Activated T-cell treated with anti-CD3 and anti-CD28 coated beads for 1 hour (primary cell): Measurements from ENCODE around the gene NUP214.
"Not testable (repeated sequence)": the region's sequence is repeated elsewhere in the genome, so short reads cannot be mapped to it uniquely, and the experiment has no call there.

ENCODE experiments used
- DNase-seq: peaks from one replicate; pipeline ENCODE4 v3.0.0-alpha.2; 2020; ENCODE audit warnings: low read depth

NUP214 gene

DNA sequence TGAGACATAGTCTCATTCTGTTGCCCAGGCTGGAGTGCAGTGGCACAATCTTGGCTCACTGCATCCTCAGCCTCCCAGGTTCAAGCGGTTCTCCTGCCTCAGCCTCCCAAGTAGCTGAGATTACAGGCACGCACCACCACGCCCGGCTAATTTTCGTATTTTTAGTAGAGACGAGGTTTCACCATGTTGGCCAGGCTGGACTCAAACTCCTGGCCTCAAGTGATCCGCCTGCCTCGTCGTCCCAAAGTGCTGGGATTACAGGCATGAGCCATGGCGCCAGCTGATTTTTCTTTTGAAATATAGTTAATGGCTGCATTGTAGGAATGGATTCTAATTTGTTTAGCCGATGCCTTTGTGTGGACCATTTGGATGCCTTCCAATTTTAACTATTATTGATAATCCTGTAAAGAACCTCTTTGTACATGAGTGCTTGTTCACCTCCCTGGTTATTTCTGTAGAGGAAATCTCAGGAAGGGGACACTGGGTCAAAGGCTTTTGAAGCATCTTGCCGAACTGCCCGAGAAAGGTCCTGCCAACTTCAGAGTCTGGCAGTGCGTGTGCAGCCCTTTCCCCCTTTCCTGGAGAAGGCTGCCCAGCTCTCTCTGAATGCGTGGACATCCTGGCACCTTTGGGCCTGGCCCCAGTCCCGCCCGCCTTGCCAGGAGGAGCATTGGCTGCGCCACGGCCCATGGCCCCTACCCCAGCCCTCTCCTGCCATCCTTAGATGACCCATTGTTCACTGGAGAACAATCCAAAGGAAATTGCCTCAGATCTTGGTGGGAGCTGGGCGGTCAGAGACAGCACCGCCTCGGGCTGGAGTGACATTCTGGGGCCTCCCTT is 8.9 kb upstream of the NUP214 start:
- DNase-seq, result no peak

DNA sequence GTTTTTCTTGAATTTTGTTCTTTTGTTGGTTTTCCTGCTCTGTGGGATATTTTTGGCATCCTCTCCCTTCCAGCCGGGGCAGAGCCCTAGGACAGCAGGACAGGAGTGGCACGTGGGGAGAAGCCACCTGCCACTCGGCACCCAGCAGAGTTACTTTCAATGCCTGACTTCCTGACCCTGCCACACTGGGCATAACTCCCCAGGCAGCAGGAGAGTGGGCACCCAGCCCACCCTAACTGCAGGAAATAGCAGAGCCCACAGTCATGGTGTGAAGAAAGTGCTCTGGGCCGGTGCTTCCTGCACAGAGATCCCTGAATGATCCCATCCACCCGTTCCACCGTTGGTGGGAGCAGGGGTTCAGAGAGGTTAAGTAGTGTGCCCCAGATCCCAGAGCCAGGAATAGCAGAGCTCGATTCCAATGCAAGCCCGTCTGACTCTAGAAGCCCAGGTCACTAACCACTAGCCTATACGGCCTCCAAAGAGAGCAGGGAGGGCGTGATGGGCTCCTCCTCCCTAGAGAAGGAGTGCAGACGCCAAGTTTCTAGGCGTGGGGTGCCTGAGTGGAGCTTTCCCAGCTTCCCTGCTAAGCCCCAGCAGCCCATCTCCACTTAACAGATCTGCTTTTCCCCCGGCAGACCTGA is 8.1 kb upstream of the NUP214 start:
- DNase-seq, result no peak

DNA sequence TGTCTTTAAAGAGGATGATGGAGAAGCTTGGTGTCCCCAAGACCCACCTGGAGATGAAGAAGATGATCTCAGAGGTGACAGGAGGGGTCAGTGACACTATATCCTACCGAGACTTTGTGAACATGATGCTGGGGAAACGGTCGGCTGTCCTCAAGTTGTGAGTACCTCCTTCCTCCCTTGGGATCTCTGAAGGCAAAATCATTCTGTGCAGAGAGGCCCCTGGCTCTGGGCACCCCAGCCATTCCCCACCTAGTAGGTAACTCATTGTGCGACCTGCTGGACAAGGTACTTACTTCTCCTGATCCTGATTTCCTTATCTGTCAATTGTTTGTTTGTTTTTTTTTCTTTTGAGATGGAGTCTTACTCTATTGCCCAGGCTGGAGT is 7.6 kb upstream of the NUP214 start:
- DNase-seq, result no peak

DNA sequence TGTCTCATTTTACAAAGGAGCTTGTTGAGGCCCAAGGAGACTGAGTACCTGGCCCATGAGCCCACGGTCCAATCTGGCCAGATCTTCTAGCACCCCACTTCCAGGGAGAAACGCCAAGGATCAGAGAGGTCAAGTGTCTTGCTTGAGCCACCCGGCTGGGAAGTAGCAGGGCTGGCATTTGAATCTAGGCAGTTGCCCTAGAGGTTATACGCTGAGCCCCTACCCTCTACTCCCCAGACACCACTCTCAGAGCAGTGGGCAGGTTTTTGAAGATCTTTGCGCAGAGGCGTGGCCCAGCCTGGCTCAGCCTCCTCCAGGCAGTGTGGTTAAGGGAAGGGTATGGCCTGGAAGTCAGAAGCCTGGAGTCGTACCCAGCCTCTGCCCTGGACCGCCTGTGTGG is 5.8 kb upstream of the NUP214 start:
- no peak for DNase-seq

GRCh38 chr9:131120620-131121228 is 4.7 kb upstream of the NUP214 start:
- DNase-seq, result no peak

- DNase-seq, result no peak
Observed at GRCh38 chr9:131121346-131121745, 4.0 kb upstream of the NUP214 start.

- DNase-seq, result no peak
Observed at GRCh38 chr9:131122158-131122557, 3.2 kb upstream of the NUP214 start.

GRCh38 chr9:131125038-131125287 is 423 bp upstream of the NUP214 start:
- DNase-seq, result no peak

GRCh38 chr9:131126059-131126426 is 657 bp downstream of the NUP214 start:
- no peak for DNase-seq

DNA sequence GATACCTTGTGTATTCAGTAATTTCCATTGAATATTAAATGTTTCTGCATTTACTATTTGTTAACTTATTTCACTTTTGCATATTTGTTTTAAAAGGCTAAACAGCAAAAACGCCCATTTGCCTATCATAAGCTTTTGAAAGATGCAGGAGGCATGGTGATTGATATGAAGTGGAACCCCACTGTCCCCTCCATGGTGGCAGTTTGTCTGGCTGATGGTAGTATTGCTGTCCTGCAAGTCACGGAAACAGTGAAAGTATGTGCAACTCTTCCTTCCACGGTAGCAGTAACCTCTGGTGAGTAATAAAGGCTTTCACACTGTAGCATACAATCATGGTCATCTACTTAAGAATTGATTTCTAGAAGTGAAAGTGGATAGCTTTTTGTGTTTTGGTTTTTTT is 3.8 kb downstream of the NUP214 start:
- no peak for DNase-seq

- DNase-seq, result no peak
Observed at GRCh38 chr9:131138676-131139075, 13.3 kb downstream of the NUP214 start.

- no peak for DNase-seq
Observed at GRCh38 chr9:131140112-131140511, 14.7 kb downstream of the NUP214 start.

- DNase-seq, result no peak
Observed at GRCh38 chr9:131140550-131140949, 15.2 kb downstream of the NUP214 start.

DNA sequence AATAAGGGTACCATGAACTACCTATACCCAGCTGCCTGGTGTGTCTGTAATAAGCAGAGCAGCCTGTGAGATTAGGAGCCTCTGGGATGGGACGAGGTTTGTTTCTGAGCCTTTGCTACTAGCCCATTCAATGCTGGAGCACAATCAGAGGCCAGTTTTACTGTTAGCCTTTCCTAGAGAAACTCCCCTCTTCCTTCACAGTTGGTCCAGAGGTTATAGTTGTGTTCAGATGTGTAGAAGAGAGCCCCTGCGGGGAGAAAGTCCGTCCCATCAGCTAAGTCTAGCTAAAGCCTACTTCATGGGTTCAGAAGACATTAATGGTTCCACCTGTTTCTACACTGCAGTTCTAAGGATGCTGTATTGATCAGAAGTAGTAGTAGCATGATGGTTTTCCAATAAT is 16.8 kb downstream of the NUP214 start:
- DNase-seq, result no peak

DNA sequence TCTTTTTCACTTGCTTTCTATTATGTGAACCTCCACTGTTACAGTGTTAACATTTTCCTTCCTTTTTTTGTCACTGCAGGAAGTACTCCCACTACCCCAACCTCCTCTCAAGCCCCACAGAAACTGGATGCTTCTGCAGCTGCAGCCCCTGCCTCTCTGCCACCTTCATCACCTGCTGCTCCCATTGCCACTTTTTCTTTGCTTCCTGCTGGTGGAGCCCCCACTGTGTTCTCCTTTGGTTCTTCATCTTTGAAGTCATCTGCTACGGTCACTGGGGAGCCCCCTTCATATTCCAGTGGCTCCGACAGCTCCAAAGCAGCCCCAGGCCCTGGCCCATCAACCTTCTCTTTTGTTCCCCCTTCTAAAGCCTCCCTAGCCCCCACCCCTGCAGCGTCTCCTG is 18.8 kb downstream of the NUP214 start:
- no peak for DNase-seq

DNA sequence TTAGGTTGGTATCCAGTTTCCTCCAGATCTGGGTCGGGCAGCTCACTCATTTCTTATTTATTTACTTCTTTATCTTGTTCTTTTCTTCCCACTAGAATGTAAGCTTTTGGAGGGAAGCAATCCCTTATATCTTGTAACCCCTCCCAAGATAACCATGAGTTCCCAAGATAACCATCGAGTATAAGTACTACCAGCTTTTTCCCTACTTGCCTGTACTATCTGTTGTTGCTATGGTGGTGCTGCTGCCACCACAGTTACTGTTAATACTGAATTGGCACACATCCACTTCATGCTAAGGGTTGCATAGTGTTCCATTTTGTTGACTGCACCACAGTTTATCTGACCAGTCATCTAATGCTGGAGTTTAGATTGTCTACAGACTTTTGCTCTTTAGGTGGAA is 19.9 kb downstream of the NUP214 start:
- no peak for DNase-seq

- no peak for DNase-seq
Observed at GRCh38 chr9:131146186-131146585, 20.8 kb downstream of the NUP214 start.

- DNase-seq, result no peak
Observed at GRCh38 chr9:131148276-131148675, 22.9 kb downstream of the NUP214 start.

GRCh38 chr9:131148966-131149687 is 23.7 kb downstream of the NUP214 start:
- no peak for DNase-seq

GRCh38 chr9:131149688-131150053 is 24.3 kb downstream of the NUP214 start:
- DNase-seq, result no peak

GRCh38 chr9:131153595-131153994 is 28.2 kb downstream of the NUP214 start:
- no peak for DNase-seq

GRCh38 chr9:131158673-131159072 is 33.3 kb downstream of the NUP214 start:
- not testable (repeated sequence) for DNase-seq
